ENCODE data around the gene ZNF836.
"Not testable (repeated sequence)": the region's sequence is repeated elsewhere in the genome, so short reads cannot be mapped to it uniquely, and the experiment has no call there.

The ZNF836 gene

GRCh38 chr19:52171321-52172169 lies at the start of gene ZNF836:
Gene ZNF836 (minus strand): TSS chr19:52171621. CDS start chr19:52168072, 3,549 bp downstream.
- peak; percentile 27 for DNase-seq

GRCh38 chr19:52221031-52221430 lies 49.6 kb upstream of the ZNF836 start:
- no peak for DNase-seq

DNA sequence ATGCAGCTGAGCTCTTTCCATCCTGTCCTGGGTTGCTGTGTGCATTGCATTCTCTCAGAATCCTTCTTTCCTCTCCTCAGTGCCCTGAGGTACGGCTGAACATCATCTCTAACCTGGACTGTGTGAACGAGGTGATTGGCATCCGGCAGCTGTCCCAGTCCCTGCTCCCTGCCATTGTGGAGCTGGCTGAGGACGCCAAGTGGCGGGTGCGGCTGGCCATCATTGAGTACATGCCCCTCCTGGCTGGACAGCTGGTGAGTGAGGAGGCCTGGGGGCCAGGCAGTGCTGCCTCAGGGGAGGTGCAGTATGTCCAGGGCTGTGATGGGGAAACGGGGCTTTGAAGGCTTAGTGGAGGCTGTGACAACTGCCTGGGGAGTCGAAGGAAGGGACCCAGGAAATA lies 48.2 kb upstream of the ZNF836 start:
- no peak for DNase-seq

DNA sequence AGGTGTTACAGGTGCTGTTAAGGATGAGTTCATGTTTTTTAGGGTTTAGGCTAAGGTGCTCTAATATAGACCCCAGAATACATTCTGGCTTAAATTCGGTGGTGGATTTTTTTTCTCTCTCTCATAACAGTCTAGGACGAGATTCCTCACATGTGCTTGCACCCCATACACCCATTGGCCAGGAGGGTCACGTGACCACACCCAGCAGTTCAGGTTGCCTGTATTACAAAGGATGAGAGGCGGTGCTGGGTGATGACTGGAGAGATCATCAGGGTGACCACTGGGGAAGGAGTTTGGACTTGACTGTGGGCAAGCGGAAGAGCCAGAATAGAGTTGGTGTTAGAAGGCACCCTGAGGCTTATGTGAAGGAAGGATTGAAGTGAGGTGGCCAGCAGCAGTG lies 46.2 kb upstream of the ZNF836 start:
- no peak for DNase-seq

GRCh38 chr19:52216401-52216800 lies 45.0 kb upstream of the ZNF836 start:
- DNase-seq: no peak

DNA sequence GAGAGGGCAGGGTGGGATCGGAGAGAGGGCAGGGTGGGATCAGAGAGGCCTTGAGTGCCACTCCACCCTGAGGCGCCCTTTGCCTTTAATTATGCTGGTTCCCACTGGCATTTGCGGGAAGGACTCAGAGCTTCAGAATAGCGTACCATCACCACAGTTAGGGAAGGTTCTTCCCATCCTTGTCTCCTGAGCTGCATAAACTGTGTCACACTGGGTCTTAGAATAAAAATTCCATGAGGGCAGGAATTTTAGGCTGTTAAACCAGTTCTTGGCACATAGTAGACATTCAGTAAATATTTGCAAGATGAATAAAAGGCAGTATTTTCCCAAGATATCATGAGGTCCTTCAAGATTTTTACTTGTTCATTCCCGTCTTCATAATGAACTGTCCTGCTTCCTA lies 42.8 kb upstream of the ZNF836 start:
- DNase-seq: no peak

DNA sequence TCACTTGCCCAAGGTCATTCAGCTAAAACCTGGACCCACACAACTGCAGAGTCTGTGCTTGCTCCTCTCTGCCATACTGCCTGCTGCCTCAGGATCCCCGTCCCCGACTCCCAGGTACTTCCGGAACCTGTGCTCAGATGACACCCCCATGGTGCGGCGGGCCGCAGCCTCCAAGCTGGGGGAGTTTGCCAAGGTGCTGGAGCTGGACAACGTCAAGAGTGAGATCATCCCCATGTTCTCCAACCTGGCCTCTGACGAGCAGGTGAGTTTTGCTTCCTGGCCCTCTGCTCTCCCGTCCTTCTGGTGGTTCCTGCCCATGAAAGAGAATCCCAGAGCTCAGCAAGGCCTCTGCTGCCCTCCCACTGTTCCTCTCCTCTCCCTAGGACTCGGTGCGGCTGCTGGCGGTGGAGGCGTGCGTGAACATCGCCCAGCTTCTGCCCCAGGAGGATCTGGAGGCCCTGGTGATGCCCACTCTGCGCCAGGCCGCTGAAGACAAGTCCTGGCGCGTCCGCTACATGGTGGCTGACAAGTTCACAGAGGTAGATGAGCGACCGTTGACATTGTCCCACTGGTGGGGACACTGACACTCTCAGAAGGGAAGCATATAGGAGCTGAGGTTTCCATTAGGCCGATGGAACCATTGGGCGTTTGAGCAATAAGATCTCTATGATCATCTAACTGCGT lies 41.3 kb upstream of the ZNF836 start:
- no peak for DNase-seq

- no peak for DNase-seq
These were observed 40.6 kb upstream of the ZNF836 start for GRCh38 chr19:52211926-52212571.

GRCh38 chr19:52211203-52211602 lies 39.8 kb upstream of the ZNF836 start:
- no peak for DNase-seq

DNA sequence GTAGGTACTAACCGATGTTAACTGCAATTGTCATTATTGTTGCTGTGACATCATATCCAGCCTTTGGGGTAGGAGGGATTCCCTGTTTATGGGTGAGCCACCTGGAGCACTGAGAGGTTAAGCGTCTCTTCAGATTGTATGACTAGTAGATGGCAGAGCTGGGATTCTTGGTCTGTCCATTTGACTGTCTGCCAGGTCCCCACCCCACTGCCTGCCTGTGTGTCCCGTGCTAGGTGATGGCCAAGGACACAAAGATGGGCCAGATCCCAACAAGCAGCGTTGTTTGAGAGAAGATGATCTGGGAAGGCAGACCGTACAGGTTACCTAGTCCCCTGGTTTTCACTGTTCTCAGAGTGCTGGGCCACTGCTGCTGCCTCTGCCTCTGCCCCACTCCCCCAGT lies 35.1 kb upstream of the ZNF836 start:
- DNase-seq: no peak

DNA sequence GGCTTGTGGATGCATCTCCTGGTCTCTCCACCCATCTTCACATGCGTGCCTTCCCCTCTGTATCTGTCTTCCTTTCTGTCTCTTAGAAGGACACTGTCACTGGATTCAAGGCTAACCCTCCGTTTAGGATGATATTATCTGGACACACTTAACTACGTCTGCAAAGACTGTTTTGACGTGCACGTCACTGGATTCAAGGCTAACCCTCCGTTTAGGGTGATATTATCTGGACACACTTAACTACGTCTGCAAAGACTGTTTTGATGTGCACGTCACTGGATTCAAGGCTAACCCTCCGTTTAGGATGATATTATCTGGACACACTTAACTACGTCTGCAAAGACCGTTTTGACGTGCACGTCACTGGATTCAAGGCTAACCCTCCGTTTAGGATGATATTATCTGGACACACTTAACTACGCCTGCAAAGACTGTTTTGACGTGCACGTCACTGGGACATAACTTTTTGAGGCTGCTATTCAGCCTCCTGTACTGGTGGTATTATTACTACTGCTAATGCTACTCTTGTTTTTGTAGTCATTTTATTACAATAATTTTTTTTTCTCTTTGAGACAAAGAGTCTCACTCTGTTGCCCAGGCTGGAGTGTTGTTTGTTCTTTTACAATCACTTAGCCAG lies 29.5 kb upstream of the ZNF836 start:
- DNase-seq: not testable (repeated sequence)

GRCh38 chr19:52200044-52200443 lies 28.6 kb upstream of the ZNF836 start:
- no peak for DNase-seq

DNA sequence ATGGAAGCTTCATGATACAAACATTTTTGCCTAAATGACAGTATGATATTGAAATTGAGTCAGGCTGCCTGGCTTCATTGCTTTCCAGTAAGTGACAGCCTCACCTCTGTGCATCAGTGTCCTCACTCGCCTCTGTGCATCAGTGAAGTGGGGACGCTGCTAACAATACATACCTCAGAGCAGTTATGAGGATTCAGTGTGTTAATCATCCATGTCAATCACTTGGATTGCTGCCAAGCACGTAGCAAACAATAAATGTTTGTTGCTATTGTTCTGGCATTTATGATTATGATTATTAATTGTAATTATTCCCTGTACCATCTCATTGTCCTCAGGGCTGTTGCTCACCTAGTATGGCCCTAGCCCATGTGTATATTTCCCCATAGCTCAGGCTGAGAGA lies 27.3 kb upstream of the ZNF836 start:
- DNase-seq: no peak

DNA sequence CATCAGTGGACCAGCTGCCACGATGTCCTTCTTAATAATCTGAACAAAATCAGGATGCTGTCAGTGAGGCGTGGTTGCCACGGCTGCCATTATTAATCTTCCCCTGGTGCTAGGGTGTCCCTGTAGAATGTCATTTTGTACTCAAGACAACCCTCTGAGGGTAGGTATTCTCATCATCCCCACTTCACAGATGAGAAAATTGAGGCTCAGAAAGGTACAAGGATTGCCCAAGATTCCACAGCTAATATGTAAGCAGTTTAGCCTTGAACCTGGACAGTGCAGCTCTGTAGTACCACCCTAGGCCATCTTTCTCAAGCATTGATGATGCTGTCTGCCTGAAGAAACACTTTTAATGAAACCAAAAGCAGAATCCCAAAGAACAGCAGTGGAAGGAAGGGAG lies 26.5 kb upstream of the ZNF836 start:
- no peak for DNase-seq

- DNase-seq: no peak
These were observed 25.0 kb upstream of the ZNF836 start for GRCh38 chr19:52196256-52196967.

- no peak for DNase-seq
These were observed 20.5 kb upstream of the ZNF836 start for GRCh38 chr19:52191951-52192350.

GRCh38 chr19:52191389-52191788 lies 20.0 kb upstream of the ZNF836 start:
- DNase-seq: no peak

GRCh38 chr19:52190487-52191293 lies 19.3 kb upstream of the ZNF836 start:
- no peak for DNase-seq

DNA sequence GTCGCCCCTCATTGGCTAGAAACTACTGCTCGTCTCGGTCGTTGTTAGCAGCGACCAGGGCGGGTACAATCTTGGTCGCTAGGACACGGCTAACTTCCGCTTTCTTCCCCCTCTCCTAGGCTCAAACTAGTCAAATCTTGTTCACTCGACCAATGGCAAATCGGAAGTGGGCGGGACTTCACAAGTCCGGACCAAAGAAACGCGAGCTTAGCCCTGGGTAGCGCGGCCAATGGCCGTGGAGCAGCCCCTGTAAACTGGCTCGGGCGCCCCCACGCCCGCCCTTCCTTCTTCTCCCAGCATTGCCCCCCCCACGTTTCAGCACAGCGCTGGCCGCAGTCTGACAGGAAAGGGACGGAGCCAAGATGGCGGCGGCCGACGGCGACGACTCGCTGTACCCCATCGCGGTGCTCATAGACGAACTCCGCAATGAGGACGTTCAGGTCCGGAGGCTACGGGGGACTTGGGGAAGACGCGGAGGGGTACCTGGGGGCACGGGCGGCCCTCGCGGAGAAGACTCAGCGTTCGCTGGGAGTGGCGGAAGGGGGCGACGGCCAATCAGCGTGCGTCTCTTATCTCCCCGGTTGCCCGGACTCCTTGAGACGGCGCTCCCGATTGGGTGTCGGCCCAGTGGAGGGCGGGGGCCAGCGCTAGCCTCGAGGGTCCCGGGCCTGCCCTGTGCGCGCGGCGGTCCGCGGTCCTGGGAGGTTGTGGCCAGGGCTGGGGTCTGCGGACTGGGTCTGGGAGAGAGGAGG lies 18.5 kb upstream of the ZNF836 start, which contains the start of gene PPP2R1A:
PPP2R1A (plus strand) TSS at position 318 of the 752 bp plus-strand sequence; CDS start at position 363, 45 bp downstream.
- peak; percentile 100 for DNase-seq

GRCh38 chr19:52188822-52189734 lies 17.7 kb upstream of the ZNF836 start:
- no peak for DNase-seq
